ENCODE results near the gene GRB2.

DNA sequence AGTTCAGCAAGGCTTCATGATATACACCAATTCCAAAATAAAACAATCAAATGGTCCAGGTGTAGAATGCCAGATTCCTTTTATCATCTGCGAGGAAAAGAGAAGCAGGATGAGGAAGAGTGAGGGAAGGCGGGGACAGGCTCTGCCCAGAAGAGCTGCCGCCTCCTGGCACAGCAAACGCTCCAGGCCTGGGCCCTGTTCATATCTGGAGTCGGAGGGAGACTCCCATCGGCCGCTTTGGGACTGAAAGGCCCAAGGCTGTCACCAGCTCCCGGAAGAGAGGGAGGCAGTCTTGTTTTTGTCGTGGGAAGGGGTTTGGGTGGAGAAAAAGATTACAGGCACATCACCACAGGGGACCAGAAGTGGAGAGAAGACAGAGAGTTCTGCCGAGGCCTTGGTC lies 87.3 kb downstream of the GRB2 start:
- TF ChIP-seq, protein P1, sequence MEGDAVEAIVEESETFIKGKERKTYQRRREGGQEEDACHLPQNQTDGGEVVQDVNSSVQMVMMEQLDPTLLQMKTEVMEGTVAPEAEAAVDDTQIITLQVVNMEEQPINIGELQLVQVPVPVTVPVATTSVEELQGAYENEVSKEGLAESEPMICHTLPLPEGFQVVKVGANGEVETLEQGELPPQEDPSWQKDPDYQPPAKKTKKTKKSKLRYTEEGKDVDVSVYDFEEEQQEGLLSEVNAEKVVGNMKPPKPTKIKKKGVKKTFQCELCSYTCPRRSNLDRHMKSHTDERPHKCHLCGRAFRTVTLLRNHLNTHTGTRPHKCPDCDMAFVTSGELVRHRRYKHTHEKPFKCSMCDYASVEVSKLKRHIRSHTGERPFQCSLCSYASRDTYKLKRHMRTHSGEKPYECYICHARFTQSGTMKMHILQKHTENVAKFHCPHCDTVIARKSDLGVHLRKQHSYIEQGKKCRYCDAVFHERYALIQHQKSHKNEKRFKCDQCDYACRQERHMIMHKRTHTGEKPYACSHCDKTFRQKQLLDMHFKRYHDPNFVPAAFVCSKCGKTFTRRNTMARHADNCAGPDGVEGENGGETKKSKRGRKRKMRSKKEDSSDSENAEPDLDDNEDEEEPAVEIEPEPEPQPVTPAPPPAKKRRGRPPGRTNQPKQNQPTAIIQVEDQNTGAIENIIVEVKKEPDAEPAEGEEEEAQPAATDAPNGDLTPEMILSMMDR (IDR thresholded peaks at IDR 0.05; ENCODE audit: poor library complexity) = no peak
- TF ChIP-seq EZH2 (IDR thresholded peaks at IDR 0.05; ENCODE audit: borderline replicate concordance) (no peak), EZH2phosphoT487 (IDR thresholded peaks at IDR 0.05; ENCODE audit: low read depth, severe bottlenecking, unreplicated experiment) (no peak)
